Measurements from ENCODE around the gene CDK18.

The CDK18 gene

DNA sequence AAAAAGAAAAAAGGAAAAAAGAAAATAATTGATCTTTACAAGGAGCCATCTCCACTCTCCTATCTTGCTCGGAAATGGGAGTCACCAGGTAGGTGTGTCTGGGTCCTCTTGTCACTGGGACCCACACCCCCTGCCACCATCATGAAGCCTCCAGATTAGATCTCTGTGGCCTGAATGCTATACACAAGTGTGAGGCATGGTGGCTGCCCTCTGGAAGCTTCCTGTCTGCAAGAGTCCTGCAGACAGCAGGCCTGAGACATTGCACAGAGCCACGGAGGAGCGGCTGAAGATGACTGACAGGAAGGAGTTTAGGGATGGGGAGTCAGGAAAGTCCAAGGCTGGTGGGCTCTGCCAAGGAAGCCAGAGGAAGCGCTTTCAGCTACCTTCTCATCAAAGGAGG, 16.2 kb downstream of the CDK18 start:
- no peak for TF ChIP-seq CTCF (IDR thresholded peaks at IDR 0.05; ENCODE audit: insufficient read depth, low read length)
- TF ChIP-seq POLR2AphosphoS5 (IDR thresholded peaks at IDR 0.05; ENCODE audit: low read depth) = no peak
- TF ChIP-seq SPI1 (IDR thresholded peaks at IDR 0.05; ENCODE audit: borderline replicate concordance, low read depth) = no peak
- TF ChIP-seq, protein P1, sequence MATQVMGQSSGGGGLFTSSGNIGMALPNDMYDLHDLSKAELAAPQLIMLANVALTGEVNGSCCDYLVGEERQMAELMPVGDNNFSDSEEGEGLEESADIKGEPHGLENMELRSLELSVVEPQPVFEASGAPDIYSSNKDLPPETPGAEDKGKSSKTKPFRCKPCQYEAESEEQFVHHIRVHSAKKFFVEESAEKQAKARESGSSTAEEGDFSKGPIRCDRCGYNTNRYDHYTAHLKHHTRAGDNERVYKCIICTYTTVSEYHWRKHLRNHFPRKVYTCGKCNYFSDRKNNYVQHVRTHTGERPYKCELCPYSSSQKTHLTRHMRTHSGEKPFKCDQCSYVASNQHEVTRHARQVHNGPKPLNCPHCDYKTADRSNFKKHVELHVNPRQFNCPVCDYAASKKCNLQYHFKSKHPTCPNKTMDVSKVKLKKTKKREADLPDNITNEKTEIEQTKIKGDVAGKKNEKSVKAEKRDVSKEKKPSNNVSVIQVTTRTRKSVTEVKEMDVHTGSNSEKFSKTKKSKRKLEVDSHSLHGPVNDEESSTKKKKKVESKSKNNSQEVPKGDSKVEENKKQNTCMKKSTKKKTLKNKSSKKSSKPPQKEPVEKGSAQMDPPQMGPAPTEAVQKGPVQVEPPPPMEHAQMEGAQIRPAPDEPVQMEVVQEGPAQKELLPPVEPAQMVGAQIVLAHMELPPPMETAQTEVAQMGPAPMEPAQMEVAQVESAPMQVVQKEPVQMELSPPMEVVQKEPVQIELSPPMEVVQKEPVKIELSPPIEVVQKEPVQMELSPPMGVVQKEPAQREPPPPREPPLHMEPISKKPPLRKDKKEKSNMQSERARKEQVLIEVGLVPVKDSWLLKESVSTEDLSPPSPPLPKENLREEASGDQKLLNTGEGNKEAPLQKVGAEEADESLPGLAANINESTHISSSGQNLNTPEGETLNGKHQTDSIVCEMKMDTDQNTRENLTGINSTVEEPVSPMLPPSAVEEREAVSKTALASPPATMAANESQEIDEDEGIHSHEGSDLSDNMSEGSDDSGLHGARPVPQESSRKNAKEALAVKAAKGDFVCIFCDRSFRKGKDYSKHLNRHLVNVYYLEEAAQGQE (IDR thresholded peaks at IDR 0.05; ENCODE audit: insufficient replicate concordance, low read depth) = no peak
- TF ChIP-seq GABPA (IDR thresholded peaks at IDR 0.05; ENCODE audit: low read depth) = no peak
- DNase-seq (ENCODE audit: low read depth in 1 of 2, low spot score in 1 of 2) = no peak
- Histone ChIP-seq H3K27me3 (ENCODE audit: insufficient read depth, poor library complexity, severe bottlenecking) (peaks cover under 1% of the 10 kb centered on the region), H3K4me3 (replicated peaks; ENCODE audit: insufficient read depth, low read length) (no peak overlapping the region), H3K27ac (replicated peaks) (no peak overlapping the region)

DNA sequence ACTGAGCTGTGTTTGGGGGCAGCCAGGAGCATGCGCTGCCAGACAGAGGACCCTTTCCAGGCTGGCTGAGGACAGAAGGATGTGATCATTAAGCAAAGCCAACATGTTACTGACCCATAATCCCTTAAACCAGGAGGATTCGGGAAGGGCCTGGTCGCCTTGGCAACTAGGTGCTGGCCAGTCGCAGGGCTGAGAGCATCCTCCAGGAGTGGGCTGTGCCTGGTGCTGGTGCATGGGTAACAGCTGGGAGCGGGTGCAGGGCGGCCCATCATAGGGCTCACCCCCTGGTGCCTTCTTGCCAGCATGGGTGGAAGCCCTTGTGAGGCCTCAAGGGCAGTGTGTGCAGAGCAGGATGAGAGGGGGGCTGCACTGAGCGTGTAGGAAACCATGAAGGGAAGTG, 17.2 kb downstream of the CDK18 start:
- no peak for TF ChIP-seq POLR2AphosphoS5 (IDR thresholded peaks at IDR 0.05; ENCODE audit: low read depth)
- TF ChIP-seq GABPA (IDR thresholded peaks at IDR 0.05; ENCODE audit: low read depth) = no peak
- TF ChIP-seq SPI1 (IDR thresholded peaks at IDR 0.05; ENCODE audit: borderline replicate concordance, low read depth) = no peak
- TF ChIP-seq, protein P1 (IDR thresholded peaks at IDR 0.05; ENCODE audit: insufficient replicate concordance, low read depth) = no peak
- TF ChIP-seq CTCF (IDR thresholded peaks at IDR 0.05; ENCODE audit: insufficient read depth, low read length) = no peak
- Histone ChIP-seq H3K27ac (replicated peaks) (no peak overlapping the region), H3K4me3 (replicated peaks; ENCODE audit: insufficient read depth, low read length) (no peak overlapping the region), H3K27me3 (ENCODE audit: insufficient read depth, poor library complexity, severe bottlenecking) (peaks cover 4% of the 10 kb centered on the region)
- no peak for DNase-seq (ENCODE audit: low read depth in 1 of 2, low spot score in 1 of 2)

- no peak for DNase-seq (ENCODE audit: low read depth in 1 of 2, low spot score in 1 of 2)
- no peak overlapping the region for H3K27ac ChIP-seq (replicated peaks)
- TF ChIP-seq CTCF (IDR thresholded peaks at IDR 0.05; ENCODE audit: insufficient read depth, low read length) (no peak), GABPA (IDR thresholded peaks at IDR 0.05; ENCODE audit: low read depth) (no peak), SPI1 (IDR thresholded peaks at IDR 0.05; ENCODE audit: borderline replicate concordance, low read depth) (no peak), POLR2AphosphoS5 (IDR thresholded peaks at IDR 0.05; ENCODE audit: low read depth) (no peak)
- TF ChIP-seq, protein P1 (IDR thresholded peaks at IDR 0.05; ENCODE audit: insufficient replicate concordance, low read depth) = no peak
These were observed 18.2 kb downstream of the CDK18 start for GRCh38 chr1:205522692-205523091.

More at GRCh38 chr1:205522692-205523091, 18.2 kb downstream of the CDK18 start:
- Histone ChIP-seq H3K27me3 (ENCODE audit: insufficient read depth, poor library complexity, severe bottlenecking) (peaks cover 4% of the 10 kb centered on the region), H3K4me3 (replicated peaks; ENCODE audit: insufficient read depth, low read length) (no peak overlapping the region)
